Activated T-cell treated with anti-CD3 and anti-CD28 coated beads, Interleukin-2, amount 50 U/mL, for 24 hours (primary cell): ENCODE results near the gene MIER3.

Experiments used
- DNase-seq: peaks from one replicate; pipeline ENCODE4 v3.0.0-alpha.2; 2020
- H3K27ac Mint-ChIP-seq: 2 replicates; pipeline ENCODE4 v1.8.0; 2020; ENCODE audit warnings: mild to moderate bottlenecking, mixed read lengths
- H3K27me3 Mint-ChIP-seq: 2 replicates; pipeline ENCODE4 v1.8.0; 2020; ENCODE audit warnings: mixed read lengths
- H3K36me3 Mint-ChIP-seq: 2 replicates; pipeline ENCODE4 v1.8.0; 2020; ENCODE audit warnings: low read depth, mixed read lengths
- H3K4me1 Mint-ChIP-seq: 2 replicates; pipeline ENCODE4 v1.8.0; 2020; ENCODE audit warnings: low read depth, mixed read lengths
- H3K4me3 Mint-ChIP-seq: 2 replicates; pipeline ENCODE4 v1.8.0; 2020; ENCODE audit warnings: mild to moderate bottlenecking, moderate library complexity, mixed read lengths
- H3K9me3 Mint-ChIP-seq: 2 replicates; pipeline ENCODE4 v1.8.0; 2020; ENCODE audit warnings: mixed read lengths

MIER3 gene

DNA sequence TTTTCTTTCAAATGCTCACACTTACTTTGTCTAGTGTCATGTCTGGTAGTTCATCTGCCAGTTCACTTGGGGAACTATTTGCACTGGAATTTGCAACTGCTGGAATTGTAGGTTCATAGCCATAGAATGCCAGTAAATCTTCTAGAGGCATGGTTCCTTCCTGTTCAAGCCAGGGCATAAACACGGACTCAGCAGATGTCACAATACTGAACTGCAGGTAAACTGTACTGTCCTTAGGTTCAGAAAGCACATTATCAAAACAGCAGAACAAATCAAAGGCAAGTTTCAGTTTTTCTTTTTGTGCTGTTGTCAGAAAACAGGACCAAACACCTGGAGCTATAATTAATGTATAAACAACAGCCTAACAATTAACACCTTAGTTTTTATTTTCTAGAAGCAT lies 13.1 kb downstream of the MIER3 start:
- Mint-ChIP-seq H3K36me3 (peaks cover 93% of the 10 kb centered on the region), H3K4me3 (no peak overlapping the region), H3K9me3 (no peaks in the 10 kb centered on the region), H3K27ac (no peak overlapping the region), H3K27me3 (no peaks in the 10 kb centered on the region), H3K4me1 (no peaks in the 10 kb centered on the region)
- no peak for DNase-seq

DNA sequence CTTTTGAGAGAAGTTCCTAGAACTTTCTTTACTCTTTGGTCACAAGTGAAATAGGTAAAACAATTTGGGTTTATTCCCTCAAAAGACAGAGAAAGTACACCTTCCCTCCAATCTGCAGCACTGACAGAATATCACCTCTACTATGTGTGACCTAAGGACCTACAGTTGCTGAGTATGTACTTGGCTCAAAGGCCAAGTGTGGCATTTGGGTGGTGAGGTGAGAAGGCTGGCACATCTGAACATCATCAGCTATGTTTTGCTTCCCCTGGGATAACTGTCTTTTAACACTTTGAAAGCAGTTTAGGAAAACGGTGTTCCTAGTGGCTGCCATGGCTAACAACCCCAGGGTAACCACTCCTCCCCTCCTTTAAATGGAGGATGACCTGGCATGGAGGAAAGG lies 17.6 kb downstream of the MIER3 start:
- Mint-ChIP-seq H3K4me1 (peaks cover 4% of the 10 kb centered on the region), H3K9me3 (no peaks in the 10 kb centered on the region), H3K4me3 (no peak overlapping the region), H3K27ac (no peak overlapping the region), H3K27me3 (no peaks in the 10 kb centered on the region), H3K36me3 (peaks cover 88% of the 10 kb centered on the region)
- DNase-seq, result no peak

DNA sequence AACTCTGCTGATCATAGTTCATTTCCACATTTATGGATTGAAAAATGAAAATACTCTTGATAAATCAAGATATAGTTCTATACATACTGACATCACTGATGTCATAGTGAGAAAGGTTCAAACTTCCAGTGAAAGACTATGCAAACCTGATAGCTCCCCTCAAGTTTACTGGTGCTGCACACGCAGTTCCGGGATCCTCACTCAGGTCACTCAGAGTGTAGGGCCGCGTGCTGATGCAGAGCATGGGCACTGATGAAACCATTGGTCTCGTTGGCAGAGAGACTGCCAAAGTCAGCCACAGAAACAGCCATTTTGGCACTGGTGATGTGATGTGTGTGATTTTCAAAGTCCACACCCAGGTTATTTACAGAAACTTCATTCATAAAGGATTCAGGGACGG lies 29.0 kb downstream of the MIER3 start:
- Mint-ChIP-seq H3K4me1 (peaks cover 1% of the 10 kb centered on the region), H3K27ac (no peak overlapping the region), H3K27me3 (no peaks in the 10 kb centered on the region), H3K9me3 (no peaks in the 10 kb centered on the region), H3K36me3 (peaks cover 80% of the 10 kb centered on the region), H3K4me3 (no peak overlapping the region)
- DNase-seq, result no peak

DNA sequence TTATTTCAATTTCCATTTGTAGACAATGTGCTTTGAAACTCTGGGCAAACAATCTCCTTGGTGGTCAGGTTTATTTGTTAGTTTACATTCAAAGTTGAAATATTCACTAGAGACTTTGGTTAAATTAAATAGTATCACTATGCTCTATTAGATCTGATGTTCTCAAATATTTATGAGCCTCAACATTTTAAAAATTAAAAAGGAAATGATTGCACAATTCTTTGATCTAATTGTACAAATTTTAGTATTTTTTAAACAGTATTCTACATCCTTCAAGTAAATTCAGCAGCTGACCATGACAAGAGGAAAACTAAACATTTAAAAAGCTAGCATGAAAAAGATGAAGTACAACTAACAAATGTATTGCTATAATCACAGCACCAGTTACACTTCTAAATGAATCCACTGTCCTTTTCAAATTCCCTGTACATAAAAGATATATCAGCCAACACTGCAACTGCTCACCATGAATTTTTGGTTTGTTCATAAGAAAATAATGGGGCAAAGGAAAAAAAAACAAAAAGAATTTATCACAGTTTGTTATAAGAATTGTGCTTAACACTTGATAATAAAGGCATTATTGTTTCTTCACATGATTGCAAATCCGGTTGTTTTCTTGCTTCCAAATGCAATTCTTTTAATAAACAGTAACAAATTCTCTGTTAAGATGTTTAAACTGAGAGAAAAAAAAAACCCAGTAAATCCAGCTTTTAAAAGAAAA lies 31.8 kb downstream of the MIER3 start:
- Mint-ChIP-seq H3K36me3 (peaks cover 56% of the 10 kb centered on the region), H3K4me1 (peaks cover 1% of the 10 kb centered on the region), H3K27me3 (no peaks in the 10 kb centered on the region), H3K4me3 (no peak overlapping the region), H3K9me3 (no peaks in the 10 kb centered on the region), H3K27ac (no peak overlapping the region)
- DNase-seq, result no peak

DNA sequence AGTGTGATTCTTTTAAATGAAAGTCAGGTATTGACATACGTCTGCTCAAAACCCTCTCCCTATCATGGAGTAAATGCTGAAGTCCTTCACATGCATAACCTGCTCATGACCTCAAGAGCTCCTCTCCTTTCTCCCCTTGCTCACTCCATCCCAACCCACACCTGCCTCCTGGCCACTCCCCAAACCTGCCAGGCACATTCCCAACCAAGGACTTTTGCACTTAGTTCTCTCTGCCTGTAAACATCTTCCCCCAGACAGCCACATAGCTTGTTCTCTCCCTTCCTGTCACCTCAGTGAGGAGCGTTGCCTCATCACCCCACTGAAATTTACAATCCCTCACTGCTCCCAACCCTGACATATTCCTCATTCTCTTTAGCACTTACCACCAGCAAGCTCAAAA lies 33.9 kb downstream of the MIER3 start:
- Mint-ChIP-seq H3K4me1 (peaks cover 1% of the 10 kb centered on the region), H3K27ac (no peak overlapping the region), H3K4me3 (no peak overlapping the region), H3K36me3 (peaks cover 38% of the 10 kb centered on the region), H3K27me3 (no peaks in the 10 kb centered on the region), H3K9me3 (no peaks in the 10 kb centered on the region)
- DNase-seq, result no peak

DNA sequence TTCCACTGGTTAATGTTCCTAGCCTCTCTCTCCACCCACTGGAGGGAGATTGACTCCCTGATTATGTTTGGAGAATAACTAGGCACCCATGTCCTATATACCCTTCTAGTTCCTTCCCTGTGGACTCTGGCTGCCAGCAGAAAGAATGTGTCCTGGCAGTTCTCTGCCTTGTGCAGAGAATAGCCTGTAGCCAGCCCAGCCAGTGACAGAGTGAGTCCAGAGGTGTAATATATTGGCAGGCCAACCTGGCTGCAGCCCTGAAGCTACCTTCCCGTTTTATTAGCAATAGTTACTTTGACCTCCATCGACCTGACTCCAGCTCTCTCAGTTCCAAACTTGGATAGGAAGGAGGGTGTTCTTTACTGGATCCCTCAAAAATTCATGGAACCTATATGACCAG lies 34.4 kb downstream of the MIER3 start:
- Mint-ChIP-seq H3K4me3 (no peak overlapping the region), H3K9me3 (no peaks in the 10 kb centered on the region), H3K4me1 (peaks cover 1% of the 10 kb centered on the region), H3K27ac (no peak overlapping the region), H3K36me3 (peaks cover 32% of the 10 kb centered on the region), H3K27me3 (no peaks in the 10 kb centered on the region)
- no peak for DNase-seq

DNA sequence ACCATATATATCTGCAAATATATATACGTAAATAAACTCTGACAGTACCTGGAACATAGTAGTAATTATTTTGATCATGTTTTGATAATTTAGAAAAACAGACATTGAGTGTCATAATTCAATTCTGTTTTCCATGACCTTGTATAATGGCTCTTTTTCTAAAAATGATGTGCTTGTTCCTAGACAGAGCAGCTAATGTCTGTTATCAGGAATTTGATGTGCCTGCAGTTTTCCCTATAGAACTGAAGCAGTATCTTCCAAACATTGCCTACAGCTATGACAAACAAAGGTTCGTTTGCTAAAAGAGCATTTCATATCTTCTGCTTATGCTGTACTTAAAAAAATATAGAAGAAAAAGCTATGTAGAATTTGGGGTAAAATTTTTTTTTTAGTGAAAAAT lies 37.2 kb downstream of the MIER3 start:
- DNase-seq, result no peak
- Mint-ChIP-seq H3K9me3 (no peaks in the 10 kb centered on the region), H3K36me3 (peaks cover 14% of the 10 kb centered on the region), H3K27me3 (no peaks in the 10 kb centered on the region), H3K4me1 (peaks cover 13% of the 10 kb centered on the region), H3K4me3 (no peak overlapping the region), H3K27ac (no peak overlapping the region)

DNA sequence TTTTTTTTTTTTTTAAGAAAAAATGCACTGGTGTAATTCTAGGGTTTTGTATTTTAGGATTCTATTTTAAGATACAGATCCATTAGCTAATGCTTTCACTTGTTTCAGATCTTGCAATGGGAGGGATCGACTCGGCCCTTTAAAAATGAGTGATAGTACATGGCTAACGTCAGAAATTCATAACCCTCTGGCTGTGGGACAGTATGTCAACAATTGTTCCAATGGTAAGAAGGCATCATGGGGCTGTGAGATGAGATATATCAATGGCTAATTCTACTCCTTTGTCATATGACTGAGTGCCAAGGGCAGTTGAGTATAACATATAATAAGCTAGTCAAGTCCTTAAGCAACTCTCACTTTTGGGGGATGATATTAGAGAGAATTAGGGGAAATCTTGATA lies 38.2 kb downstream of the MIER3 start:
- Mint-ChIP-seq H3K4me1 (peaks cover 18% of the 10 kb centered on the region), H3K9me3 (no peaks in the 10 kb centered on the region), H3K4me3 (no peak overlapping the region), H3K36me3 (peaks cover 9% of the 10 kb centered on the region), H3K27me3 (no peaks in the 10 kb centered on the region), H3K27ac (no peak overlapping the region)
- no peak for DNase-seq

DNA sequence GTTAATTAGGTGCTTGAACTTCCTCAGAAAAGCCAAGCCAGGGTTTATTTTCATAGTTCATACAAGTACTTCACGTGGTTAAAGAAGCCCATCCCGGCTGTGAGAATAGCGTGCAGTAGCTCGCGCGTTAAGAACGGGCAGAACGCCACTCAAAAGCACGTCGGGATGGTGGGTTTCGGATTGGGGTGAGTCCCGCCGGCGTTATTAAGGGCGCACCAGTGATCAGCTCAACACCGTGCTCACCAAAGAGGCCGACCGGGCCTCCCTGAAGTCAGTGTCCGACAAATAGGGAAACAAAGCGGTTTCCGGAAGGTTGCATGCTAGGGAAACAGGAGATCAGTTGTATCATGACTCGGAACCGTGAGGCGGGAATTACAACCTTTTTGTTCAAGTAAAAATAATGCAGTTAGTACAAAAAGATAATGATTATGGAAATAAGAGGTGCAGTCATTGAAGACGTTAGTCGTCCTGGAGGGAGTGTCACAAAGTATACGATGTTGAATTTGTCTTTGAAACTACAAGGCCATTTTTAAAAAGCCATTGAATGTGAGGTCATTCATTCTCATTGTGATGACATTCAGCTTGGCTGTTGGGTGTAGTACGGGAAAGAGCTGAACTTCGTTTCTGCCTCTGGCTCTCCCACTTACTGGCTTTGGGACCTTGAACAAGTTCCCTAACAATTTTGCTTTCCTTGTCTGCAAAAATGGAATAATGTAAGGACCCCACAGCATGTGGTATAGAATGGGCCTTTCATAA lies 41.5 kb downstream of the MIER3 start:
- no peak for DNase-seq

DNA sequence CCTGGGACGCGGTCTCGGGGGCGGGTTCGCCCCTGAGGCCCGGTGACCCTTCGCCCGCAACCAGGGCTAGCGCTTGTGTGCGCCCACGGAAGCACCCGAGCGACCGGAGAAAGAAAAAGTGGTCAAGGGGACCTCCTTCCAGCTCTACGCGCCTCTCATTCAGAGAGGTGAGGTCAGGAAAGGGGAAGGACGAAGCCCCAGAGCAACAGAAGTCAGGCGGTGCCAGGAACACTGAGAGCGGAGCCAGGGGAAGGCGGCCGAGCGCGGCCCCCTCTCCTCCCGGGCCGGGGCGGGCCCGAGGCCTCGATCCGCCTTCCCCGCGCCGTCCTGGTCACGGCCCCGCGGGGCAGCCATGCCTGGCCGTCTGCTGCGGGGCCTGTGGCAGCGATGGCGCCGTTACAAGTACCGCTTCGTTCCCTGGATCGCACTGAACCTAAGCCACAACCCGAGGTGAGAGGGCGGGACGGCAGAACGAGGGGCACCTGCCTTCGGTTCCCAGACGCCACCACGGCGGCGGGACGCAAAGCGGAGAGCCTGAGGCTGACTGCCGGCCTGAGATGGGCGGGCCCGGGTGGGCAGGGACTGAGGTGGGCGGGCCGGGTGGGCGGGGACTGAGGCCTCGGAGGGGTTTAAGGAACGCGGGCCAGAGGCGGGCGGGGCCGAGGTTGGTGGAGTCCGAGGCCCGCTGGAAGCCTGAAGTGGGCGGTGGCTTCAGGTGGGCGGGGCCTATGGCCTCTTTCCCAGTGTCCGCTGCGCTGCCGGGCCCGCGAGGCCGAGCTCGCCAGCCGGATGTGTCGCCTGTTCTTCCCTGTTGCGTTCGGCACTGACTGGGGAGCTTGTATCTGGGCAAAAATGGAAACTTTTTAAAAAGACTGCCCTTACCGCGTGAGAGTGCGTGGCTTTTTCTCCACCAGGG lies 42.4 kb downstream of the MIER3 start, which contains the start of gene SETD9:
SETD9 (plus strand) TSS at position 303 of the 916 bp plus-strand sequence; CDS start at position 353, 50 bp downstream.
- peak within 1 kb of the TSS; percentile 91 for H3K4me3 Mint-ChIP-seq
- H3K36me3 Mint-ChIP-seq, result peaks cover 5% of the 10 kb centered on the region
- H3K27ac Mint-ChIP-seq, result peak within 1 kb of the TSS; percentile 98
- H3K9me3 Mint-ChIP-seq, result no peaks in the 10 kb centered on the region
- peak; percentile 95 for DNase-seq
- peaks cover 23% of the 10 kb centered on the region for H3K4me1 Mint-ChIP-seq
- H3K27me3 Mint-ChIP-seq, result peaks cover 4% of the 10 kb centered on the region

More for the DNA sequence above, 41.5 kb downstream of the MIER3 start:
- peaks cover 4% of the 10 kb centered on the region for H3K27me3 Mint-ChIP-seq
- H3K9me3 Mint-ChIP-seq, result no peaks in the 10 kb centered on the region
- H3K36me3 Mint-ChIP-seq, result peaks cover 5% of the 10 kb centered on the region
- H3K27ac Mint-ChIP-seq, result peak overlapping the region; percentile 98
- H3K4me1 Mint-ChIP-seq, result peaks cover 23% of the 10 kb centered on the region
- peak overlapping the region; percentile 91 for H3K4me3 Mint-ChIP-seq

DNA sequence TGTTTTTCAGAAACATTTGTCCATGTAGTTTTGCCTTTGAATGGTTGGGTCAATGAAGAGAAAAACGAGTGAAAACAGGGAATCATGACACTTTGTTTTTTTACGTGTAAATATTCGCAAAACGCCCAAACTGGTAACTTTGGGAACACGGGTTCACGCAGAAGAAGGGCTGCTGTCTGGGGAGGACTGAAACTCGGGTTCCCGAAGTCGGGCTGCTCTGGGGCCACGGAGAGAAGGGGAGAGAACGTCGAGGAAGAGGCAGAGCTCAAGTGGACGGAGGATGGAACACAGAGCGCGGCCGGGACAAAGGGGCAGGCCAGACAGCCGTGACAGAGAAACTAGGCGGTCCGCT lies 43.0 kb downstream of the MIER3 start:
- Mint-ChIP-seq H3K27me3 (peaks cover 4% of the 10 kb centered on the region), H3K4me3 (peak overlapping the region; percentile 91), H3K9me3 (no peaks in the 10 kb centered on the region), H3K27ac (peak overlapping the region; percentile 98), H3K4me1 (peaks cover 23% of the 10 kb centered on the region), H3K36me3 (peaks cover 5% of the 10 kb centered on the region)
- DNase-seq, result no peak

DNA sequence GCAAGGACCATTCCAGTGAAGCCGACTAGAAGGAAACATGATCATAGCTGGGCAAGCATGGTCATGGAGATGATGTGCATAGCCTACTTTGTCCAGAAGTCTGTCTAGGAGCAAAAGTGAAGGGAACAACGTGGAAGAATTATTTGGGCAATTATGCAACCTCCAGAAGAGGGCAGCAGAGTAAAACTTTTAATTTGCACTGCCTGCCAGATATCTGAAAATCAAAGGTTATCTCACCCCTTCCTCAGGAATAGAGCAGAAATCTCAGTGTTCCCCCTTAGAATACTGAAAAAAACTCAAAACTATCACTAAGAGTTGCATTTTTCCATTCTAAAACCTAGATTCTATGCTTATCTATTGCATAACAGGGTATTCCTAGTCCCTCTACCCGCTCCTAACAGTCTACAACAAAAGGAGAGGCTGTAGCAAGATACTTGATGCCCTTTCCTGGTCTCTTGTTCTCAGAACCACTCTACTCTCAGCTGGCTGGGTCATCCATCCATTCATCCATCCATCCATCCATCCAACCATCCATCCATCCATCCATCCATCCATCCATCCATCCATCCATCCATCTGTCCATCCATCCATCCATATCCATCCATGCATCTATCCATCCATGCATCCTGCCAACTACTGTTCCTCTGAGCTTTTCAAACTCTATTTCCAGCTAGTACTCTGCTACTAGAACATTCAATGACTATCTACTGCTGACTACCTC lies 50.9 kb downstream of the MIER3 start:
- peaks cover 6% of the 10 kb centered on the region for H3K4me1 Mint-ChIP-seq
- H3K9me3 Mint-ChIP-seq, result no peaks in the 10 kb centered on the region
- H3K36me3 Mint-ChIP-seq, result peaks cover 8% of the 10 kb centered on the region
- H3K27ac Mint-ChIP-seq, result no peak overlapping the region
- peak; percentile 38 for DNase-seq
- no peaks in the 10 kb centered on the region for H3K27me3 Mint-ChIP-seq
- no peak overlapping the region for H3K4me3 Mint-ChIP-seq

DNA sequence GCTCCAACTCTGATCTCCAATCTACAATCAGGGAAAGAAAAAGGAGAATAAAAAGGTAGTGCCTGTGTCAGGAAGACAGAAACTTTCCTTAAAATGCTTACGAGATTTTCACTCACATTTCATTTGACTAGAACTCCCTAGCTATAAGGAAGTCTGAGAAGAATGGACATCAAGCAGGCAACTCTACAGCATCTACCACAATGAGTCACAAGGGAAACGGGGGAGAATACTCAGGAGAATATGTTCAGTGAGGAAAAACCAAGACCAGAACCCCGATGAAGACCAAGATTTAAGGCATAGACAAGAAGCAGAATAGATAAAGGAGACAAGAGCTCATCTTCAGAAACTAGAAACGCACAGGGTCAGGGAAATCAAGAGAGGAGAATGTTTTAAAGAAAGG lies 51.5 kb downstream of the MIER3 start:
- Mint-ChIP-seq H3K27ac (no peak overlapping the region), H3K36me3 (peaks cover 12% of the 10 kb centered on the region), H3K4me3 (no peak overlapping the region), H3K9me3 (no peaks in the 10 kb centered on the region), H3K4me1 (peaks cover 6% of the 10 kb centered on the region), H3K27me3 (no peaks in the 10 kb centered on the region)
- no peak for DNase-seq

DNA sequence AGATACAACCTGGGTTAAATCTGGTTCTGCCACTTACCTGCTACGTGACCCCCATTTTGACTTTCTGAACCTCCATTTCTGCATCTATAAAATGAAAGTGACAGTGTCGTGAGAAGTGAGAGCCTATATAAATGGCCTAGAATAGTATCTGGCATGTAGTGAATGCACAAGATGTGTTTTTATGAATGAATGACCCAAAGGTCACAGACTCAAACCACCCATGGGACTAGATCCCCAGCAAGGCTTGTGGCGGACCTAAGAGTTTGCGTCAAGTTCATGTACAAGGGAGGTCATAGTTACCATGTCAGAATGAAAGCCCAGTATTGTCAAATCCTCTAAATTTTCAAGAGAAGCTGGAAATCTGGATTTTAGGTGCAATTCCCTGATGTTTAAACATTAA lies 53.7 kb downstream of the MIER3 start:
- H3K4me3 Mint-ChIP-seq, result no peak overlapping the region
- no peaks in the 10 kb centered on the region for H3K27me3 Mint-ChIP-seq
- H3K4me1 Mint-ChIP-seq, result peaks cover 8% of the 10 kb centered on the region
- H3K9me3 Mint-ChIP-seq, result no peaks in the 10 kb centered on the region
- DNase-seq, result no peak
- peaks cover 33% of the 10 kb centered on the region for H3K36me3 Mint-ChIP-seq
- no peak overlapping the region for H3K27ac Mint-ChIP-seq
